Measurements from ENCODE around the gene MUC2. TPM values are rescaled to one million over a fixed set of nuclear protein-coding genes. Genes with fewer than 3 reads are reported as not detected.

MUC2 gene
- total RNA-seq, 1 donor from 2014 or later = not detected

DNA sequence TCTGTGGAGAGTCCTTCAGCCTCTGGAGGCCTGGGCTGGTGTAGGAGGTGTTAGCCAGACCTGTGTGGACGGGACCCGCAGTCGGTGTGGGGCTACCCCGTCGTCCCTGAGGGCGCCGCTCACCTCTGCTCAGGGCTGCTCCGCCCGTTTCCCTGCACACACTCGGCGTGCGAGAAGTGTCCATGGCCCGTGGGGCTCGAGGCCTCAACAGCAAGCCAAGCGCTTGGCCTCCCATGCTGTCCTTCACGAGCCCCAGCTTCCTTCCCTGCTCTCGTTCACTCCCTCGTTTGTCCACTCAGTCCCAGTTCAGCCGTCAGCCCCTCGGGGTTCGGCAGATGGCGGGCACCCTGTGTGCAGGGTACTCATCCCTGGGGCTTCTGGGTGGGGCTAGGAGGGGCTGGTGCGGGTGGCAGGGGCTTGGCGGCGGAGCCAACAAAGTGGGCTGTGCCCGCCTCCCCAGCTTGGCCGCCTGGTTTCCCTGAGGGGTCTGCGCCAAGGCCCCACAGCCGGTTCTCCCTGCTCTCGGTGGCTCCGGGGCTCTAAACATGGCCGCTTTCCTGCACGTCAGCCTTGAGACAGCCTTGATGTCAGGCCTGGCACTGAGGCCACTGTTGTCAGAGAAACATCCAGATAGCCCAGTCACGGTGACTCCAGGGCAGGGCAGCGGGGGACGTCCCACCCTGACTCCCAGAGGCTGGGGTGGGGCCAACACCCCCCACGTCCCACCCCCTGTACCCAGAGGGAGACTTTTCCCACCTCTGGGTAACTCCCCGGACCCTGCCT lies 41.5 kb upstream of the MUC2 start:
- no peak for DNase-seq (ENCODE audit: low read depth)
- no peak overlapping the region for H3K4me3 ChIP-seq (ENCODE audit: low read depth, low read length)
- TF ChIP-seq, protein P1, sequence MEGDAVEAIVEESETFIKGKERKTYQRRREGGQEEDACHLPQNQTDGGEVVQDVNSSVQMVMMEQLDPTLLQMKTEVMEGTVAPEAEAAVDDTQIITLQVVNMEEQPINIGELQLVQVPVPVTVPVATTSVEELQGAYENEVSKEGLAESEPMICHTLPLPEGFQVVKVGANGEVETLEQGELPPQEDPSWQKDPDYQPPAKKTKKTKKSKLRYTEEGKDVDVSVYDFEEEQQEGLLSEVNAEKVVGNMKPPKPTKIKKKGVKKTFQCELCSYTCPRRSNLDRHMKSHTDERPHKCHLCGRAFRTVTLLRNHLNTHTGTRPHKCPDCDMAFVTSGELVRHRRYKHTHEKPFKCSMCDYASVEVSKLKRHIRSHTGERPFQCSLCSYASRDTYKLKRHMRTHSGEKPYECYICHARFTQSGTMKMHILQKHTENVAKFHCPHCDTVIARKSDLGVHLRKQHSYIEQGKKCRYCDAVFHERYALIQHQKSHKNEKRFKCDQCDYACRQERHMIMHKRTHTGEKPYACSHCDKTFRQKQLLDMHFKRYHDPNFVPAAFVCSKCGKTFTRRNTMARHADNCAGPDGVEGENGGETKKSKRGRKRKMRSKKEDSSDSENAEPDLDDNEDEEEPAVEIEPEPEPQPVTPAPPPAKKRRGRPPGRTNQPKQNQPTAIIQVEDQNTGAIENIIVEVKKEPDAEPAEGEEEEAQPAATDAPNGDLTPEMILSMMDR (conservative IDR thresholded peaks at IDR 0.05; ENCODE audit: low read depth, low read length) = no peak

DNA sequence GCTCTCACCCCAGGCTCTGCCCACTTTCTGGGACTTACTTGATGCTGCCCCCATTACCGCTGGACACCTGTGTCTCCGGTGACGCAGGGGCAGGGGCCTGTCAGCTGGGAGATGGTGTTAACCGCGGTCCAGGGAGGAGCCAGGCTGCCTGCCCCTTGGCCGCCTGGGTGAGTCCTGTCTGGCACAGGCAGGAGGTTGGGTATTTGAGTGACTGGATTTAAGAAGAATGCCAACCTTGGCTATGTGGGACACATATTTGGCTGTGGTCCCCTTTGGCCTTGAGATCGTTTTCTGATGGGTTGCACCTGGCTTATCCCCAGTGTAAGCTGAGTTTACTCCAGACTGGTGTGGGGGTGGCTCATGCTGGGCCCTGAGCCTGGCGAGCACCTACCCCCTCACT lies 40.7 kb upstream of the MUC2 start:
- H3K4me3 ChIP-seq (ENCODE audit: low read depth, low read length) = no peak overlapping the region
- TF ChIP-seq, protein P1 (conservative IDR thresholded peaks at IDR 0.05; ENCODE audit: low read depth, low read length) = no peak
- DNase-seq (ENCODE audit: low read depth) = no peak

DNA sequence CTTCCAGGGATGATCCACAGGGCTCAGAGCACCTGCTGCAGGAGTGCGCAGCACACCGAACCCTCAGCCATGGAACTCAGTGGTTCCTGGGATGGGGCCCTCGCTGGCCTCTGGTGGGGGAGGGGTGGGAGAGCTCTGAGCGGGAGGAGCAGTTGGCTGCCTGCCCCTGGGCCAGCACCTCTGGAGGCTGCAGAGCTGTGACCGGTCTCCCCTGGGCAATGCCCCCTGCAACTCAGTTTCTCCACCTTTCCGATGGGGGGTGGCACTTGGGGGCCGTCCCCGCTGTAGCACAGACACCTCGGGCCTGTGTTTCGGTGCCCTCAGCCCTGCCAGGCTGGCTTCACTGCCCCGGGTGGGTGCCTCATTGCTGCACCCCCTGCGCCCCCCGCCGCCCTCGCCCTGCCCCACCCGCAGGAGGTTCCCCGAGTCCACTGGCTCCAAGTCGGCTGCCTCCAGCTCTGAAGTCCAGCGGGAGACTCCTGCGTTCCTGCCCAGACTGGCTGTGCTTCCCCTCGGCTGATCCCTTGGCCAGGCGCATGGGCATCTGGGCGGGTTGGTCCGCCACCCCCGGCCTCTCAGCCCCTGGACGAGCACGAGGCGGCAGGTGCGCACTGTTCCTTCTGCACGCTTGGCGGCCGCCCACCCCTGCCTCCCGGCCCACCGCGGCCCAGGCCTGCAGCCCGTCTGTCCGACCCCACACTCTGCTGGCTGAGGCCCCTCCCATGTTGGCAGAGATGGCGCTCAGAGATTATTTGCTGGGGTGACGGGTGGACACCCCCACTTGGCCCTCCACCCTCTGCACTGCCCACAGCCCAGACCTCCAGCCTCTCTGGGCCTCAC lies 40.0 kb upstream of the MUC2 start:
- TF ChIP-seq, protein P1 (conservative IDR thresholded peaks at IDR 0.05; ENCODE audit: low read depth, low read length) = no peak
- H3K4me3 ChIP-seq (ENCODE audit: low read depth, low read length) = no peak overlapping the region
- no peak for DNase-seq (ENCODE audit: low read depth)

DNA sequence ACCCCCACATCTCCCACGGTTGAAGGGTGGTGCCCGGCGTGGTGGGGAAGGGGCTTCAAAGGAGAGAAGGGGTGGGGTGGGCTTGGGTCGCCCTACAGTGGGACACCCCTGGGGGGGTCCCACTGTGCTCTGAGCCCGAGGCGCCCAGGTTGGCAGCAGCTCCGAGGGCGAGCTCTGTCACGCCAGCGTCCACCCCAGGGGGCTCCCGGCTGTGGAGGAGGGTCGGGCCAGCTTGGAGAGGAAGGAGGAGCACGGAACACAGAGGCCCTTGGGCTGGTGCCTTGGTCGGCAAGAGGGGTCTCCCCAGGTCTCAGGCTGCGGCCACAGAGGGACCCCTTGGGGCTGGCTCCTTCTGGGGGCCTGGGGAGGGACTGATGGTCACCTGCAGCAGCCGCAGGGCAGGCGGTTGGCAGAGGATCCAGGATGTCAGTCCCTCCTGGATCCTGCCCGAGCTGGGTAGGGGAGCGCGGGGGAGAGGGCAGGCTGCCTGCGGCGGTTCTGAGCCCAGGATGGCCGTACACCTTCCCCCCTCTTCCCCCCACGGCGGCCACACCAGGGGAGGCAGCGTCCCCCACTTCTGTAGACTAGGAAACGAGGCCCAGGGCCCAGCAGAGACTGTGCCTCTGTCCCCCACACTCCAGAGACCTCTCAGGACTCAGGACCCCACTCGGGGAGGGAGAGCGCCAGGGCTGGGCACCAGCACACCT lies 38.9 kb upstream of the MUC2 start:
- no peak for DNase-seq (ENCODE audit: low read depth)
- H3K4me3 ChIP-seq (ENCODE audit: low read depth, low read length) = no peak overlapping the region
- TF ChIP-seq, protein P1 (conservative IDR thresholded peaks at IDR 0.05; ENCODE audit: low read depth, low read length) = no peak

DNA sequence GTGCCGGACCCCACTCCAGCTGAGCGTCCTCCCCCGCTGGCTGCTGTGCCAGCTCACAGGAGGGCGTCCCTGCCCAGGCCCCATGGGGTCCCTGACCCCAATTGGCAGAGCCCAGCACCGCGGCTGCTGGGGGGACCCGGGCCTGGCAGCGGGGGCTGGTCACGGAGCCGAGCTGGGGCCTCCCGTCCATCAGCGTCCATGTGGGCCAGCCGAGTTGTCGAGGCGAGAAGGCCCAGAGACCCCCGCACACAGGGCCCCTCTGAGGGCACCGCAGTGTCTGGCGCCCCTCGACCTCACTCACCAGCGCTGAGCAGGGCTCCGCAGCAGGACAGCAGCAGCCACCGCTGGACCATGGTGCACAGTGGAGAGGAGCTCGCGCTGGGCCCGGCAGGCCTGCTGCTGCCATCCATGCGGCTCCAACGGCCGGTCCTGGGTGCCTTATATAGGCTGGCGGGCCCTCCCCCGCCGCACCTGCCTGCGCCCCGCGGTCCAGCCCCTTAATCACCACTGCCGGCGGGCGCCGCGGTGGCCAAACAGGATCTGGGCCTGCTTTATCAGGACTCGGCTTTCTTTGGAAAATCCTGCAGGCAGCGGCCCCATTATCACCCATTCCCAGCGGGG lies 38.3 kb upstream of the MUC2 start, which contains the start of gene MUC6:
TSS of gene MUC6 (minus strand) at position 416 of the 621 bp plus-strand sequence. CDS start at position 353, 63 bp downstream.
- no peak for DNase-seq (ENCODE audit: low read depth)
- no peak within 1 kb of the TSS for H3K4me3 ChIP-seq (ENCODE audit: low read depth, low read length)
- TF ChIP-seq, protein P1 (conservative IDR thresholded peaks at IDR 0.05; ENCODE audit: low read depth, low read length) = no peak

DNA sequence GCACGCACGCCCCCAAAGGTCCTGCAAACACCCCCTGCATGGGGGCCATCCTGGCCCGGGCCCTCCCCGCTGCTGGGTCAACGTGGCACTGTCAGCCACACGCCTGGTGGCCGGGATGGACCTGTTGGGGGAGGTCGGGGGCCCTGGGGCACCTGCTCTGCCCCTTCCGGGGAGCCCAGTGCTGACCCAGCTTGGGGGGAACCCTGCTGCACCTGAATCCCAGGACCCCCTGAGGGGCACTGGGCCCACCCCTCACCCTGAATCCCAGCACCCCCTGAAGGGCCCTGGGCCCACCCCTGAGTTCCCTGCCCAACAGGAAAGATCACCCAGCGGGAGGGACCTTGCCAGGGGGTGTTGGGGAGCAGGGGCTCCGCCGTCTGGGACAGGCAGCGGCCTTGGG lies 37.7 kb upstream of the MUC2 start:
- DNase-seq (ENCODE audit: low read depth) = no peak
- no peak overlapping the region for H3K4me3 ChIP-seq (ENCODE audit: low read depth, low read length)

More for the DNA sequence above, 37.7 kb upstream of the MUC2 start:
- TF ChIP-seq, protein P1 (conservative IDR thresholded peaks at IDR 0.05; ENCODE audit: low read depth, low read length) = no peak
